Motor neuron (in vitro differentiated cells): ENCODE results near the gene ZFAND3. TPM values are rescaled to one million over a fixed set of nuclear protein-coding genes. Genes with fewer than 3 reads are reported as not detected.

Source experiments
- ATAC-seq, 8 experiments: fragments of 200-7000 bp; cut with Tn5 transposase; replicated peaks in 6 of 8; 2 replicates each; pipeline ENCODE4 v1.8.0; 2021; ENCODE audit warnings: mild to moderate bottlenecking in 8 of 8, moderate library complexity in 8 of 8
- H3K27ac ChIP-seq, 2 donors: fragments of 250-450 bp; sonication (Bioruptor Pico); 2 replicates each; pipeline ENCODE4 v1.9.0; 2021; ENCODE audit warnings: antibody characterized with exemption in 2 of 2, mild to moderate bottlenecking in 2 of 2, moderate library complexity in 1 of 2
- H3K4me1 ChIP-seq, 2 donors: fragments of 250-450 bp; sonication (Bioruptor Pico); replicated peaks in 1 of 2; 2 replicates each; pipeline ENCODE4 v1.6.1; 2021; ENCODE audit warnings: antibody characterized with exemption in 2 of 2, mild to moderate bottlenecking in 2 of 2, moderate library complexity in 1 of 2
- H3K4me3 ChIP-seq, 5 donors: fragments of 250-450 bp; sonication (Bioruptor Pico); 2 replicates each; pipeline ENCODE4 v1.9.0; 2021; ENCODE audit warnings: antibody characterized with exemption in 5 of 5, mild to moderate bottlenecking in 5 of 5, moderate library complexity in 4 of 5
- WGBS, 10 experiments: fragments of 450-650 bp; shearing (Covaris generic); methylation state at CpG; one replicate each; pipeline ENCODE4 v1.0.0; 2022; 5-methylcytosine and 5-hydroxymethylcytosine counted together
- in situ Hi-C, 9 experiments: fragments of 400-800 bp; cut with MboI; loops; one replicate each; pipeline ENCODE4 v1.15.0; 2021; ENCODE audit warnings: low sequenced_read_pairs in 9 of 9, low pct_unique_long_range_greater_than_20kb in 2 of 9; ENCODE audit not compliant: unreplicated experiment in 9 of 9
- total RNA-seq, 8 experiments: library from RNA; unstranded; fragments of 300-600 nt; gene quantifications; 2 replicates each; pipeline versions ENCODE4 v1.2.3 to v1.2.4, GENCODE V29; 2022

ZFAND3 gene
- total RNA-seq, 8 experiments from 2014 or later: 21.2 to 54.1 (median 39.2) TPM

- Histone ChIP-seq H3K4me3 (no peak overlapping the region), H3K4me1 (peaks cover 49 to 58% of the 10 kb centered on the region in 2 donors), H3K27ac (no peak overlapping the region)
- in situ Hi-C loops: no loop called here
- no peak for ATAC-seq
- WGBS, 10 experiments: 83 to 100% (median 83%) methylated on average over 1 of the region's 1 CpG; no CpG with 5 or more reads in 4 of the 10 experiments
Observed at GRCh38 chr6:38146734-38147027, 327.2 kb downstream of the ZFAND3 start.

- WGBS, 10 experiments: 86 to 100% (median 90%) methylated on average over 1 to 2 of the region's 2 CpGs; no CpG with 5 or more reads in 2 of the 10 experiments
Observed at GRCh38 chr6:38148606-38149005, 329.1 kb downstream of the ZFAND3 start.

GRCh38 chr6:38149531-38149930 lies 330.0 kb downstream of the ZFAND3 start:
- Histone ChIP-seq H3K27ac (peak overlapping the region; percentile 15 to 18), H3K4me3 (no peak overlapping the region), H3K4me1 (peaks cover 39 to 48% of the 10 kb centered on the region in 2 donors)
- in situ Hi-C loops: no loop called here
- WGBS, 10 experiments: 22 to 100% (median 63%) methylated on average over 1 to 2 of the region's 2 CpGs; no CpG with 5 or more reads in 6 of the 10 experiments
- ATAC-seq: peak in 6 of 8 experiments; percentile 24 to 90 (median 80)

More at GRCh38 chr6:38148606-38149005, 329.1 kb downstream of the ZFAND3 start:
- H3K27ac ChIP-seq: no peak overlapping the region
- no peak overlapping the region for H3K4me3 ChIP-seq
- no peak for ATAC-seq
- H3K4me1 ChIP-seq: peaks cover 41 to 51% of the 10 kb centered on the region in 2 donors
- in situ Hi-C loops: no loop called here

- no peak overlapping the region for H3K4me3 ChIP-seq
- no peak for ATAC-seq
- in situ Hi-C loops: no loop called here
- H3K27ac ChIP-seq: no peak overlapping the region
- H3K4me1 ChIP-seq: peaks cover 39 to 48% of the 10 kb centered on the region in 2 donors
- 87 to 100% (median 100%) methylated on average over 1 to 3 of the region's 3 CpGs; no CpG with 5 or more reads in 3 of the 10 experiments for WGBS, 10 experiments
Observed at GRCh38 chr6:38150021-38150420, 330.5 kb downstream of the ZFAND3 start.

GRCh38 chr6:38150681-38151296 lies 331.3 kb downstream of the ZFAND3 start:
- H3K4me1 ChIP-seq: peaks cover 39 to 48% of the 10 kb centered on the region in 2 donors
- no peak for ATAC-seq
- in situ Hi-C loops: no loop called here
- WGBS, 10 experiments: 75 to 100% (median 90%) methylated on average over 1 to 8 of the region's 11 CpGs; no CpG with 5 or more reads in 5 of the 10 experiments
- H3K4me3 ChIP-seq: no peak overlapping the region
- H3K27ac ChIP-seq: peak overlapping the region in 1 of 2 donors; percentile 17

- no peak overlapping the region for H3K4me3 ChIP-seq
- 80 to 100% (median 99%) methylated on average over 3 to 15 of the region's 22 CpGs; no CpG with 5 or more reads in 4 of the 10 experiments for WGBS, 10 experiments
- in situ Hi-C loops: no loop called here
- H3K27ac ChIP-seq: no peak overlapping the region
- ATAC-seq: no peak
- peaks cover 39 to 43% of the 10 kb centered on the region in 2 donors for H3K4me1 ChIP-seq
Observed at GRCh38 chr6:38151580-38152500, 332.3 kb downstream of the ZFAND3 start.

GRCh38 chr6:38152620-38153019 lies 333.1 kb downstream of the ZFAND3 start:
- no peak for ATAC-seq
- Histone ChIP-seq H3K4me3 (no peak overlapping the region), H3K4me1 (peaks cover 32 to 35% of the 10 kb centered on the region in 2 donors), H3K27ac (no peak overlapping the region)
- in situ Hi-C loops: no loop called here
- 90 to 100% (median 97%) methylated on average over 1 to 8 of the region's 8 CpGs; no CpG with 5 or more reads in 3 of the 10 experiments for WGBS, 10 experiments

- Histone ChIP-seq H3K4me1 (peaks cover 28 to 29% of the 10 kb centered on the region in 2 donors), H3K4me3 (no peak overlapping the region), H3K27ac (no peak overlapping the region)
- 84 to 100% (median 100%) methylated on average over 1 to 7 of the region's 23 CpGs; no CpG with 5 or more reads in 7 of the 10 experiments for WGBS, 10 experiments
- no peak for ATAC-seq
- in situ Hi-C loops: no loop called here
Observed at GRCh38 chr6:38153076-38153797, 333.7 kb downstream of the ZFAND3 start.

GRCh38 chr6:38153798-38154345 lies 334.3 kb downstream of the ZFAND3 start:
- in situ Hi-C loops: no loop called here
- 69 to 100% (median 80%) methylated on average over 1 to 2 of the region's 16 CpGs; no CpG with 5 or more reads in 7 of the 10 experiments for WGBS, 10 experiments
- ATAC-seq: no peak

GRCh38 chr6:38154731-38155130 lies 335.2 kb downstream of the ZFAND3 start:
- 94 to 97% methylated on average over 3 to 4 of the region's 8 CpGs; no CpG with 5 or more reads in 8 of the 10 experiments for WGBS, 10 experiments
- in situ Hi-C loops: no loop called here
- Histone ChIP-seq H3K4me3 (no peak overlapping the region), H3K4me1 (peaks cover 13 to 16% of the 10 kb centered on the region in 2 donors), H3K27ac (no peak overlapping the region)
- no peak for ATAC-seq

More at GRCh38 chr6:38153798-38154345, 334.3 kb downstream of the ZFAND3 start:
- Histone ChIP-seq H3K4me3 (no peak overlapping the region), H3K27ac (no peak overlapping the region), H3K4me1 (peaks cover 21 to 25% of the 10 kb centered on the region in 2 donors)

- in situ Hi-C loops: no loop called here
- H3K27ac ChIP-seq: no peak overlapping the region
- ATAC-seq: peak in 2 of 8 experiments; percentile 37 to 50
Observed at GRCh38 chr6:38155144-38155543, 335.6 kb downstream of the ZFAND3 start.

GRCh38 chr6:38155621-38156204 lies 336.2 kb downstream of the ZFAND3 start:
- WGBS, 10 experiments: 17 to 100% (median 83%) methylated on average over 1 to 3 of the region's 6 CpGs; no CpG with 5 or more reads in 2 of the 10 experiments
- no peak overlapping the region for H3K27ac ChIP-seq
- H3K4me3 ChIP-seq: no peak overlapping the region
- in situ Hi-C loops: no loop called here
- peaks cover 3 to 6% of the 10 kb centered on the region in 2 donors for H3K4me1 ChIP-seq
- ATAC-seq: peak in 2 of 8 experiments; percentile 17 to 18

More at GRCh38 chr6:38155144-38155543, 335.6 kb downstream of the ZFAND3 start:
- Histone ChIP-seq H3K4me3 (no peak overlapping the region), H3K4me1 (peaks cover 9 to 12% of the 10 kb centered on the region in 2 donors)
- 82 to 100% (median 95%) methylated on average over 2 to 5 of the region's 9 CpGs; no CpG with 5 or more reads in 5 of the 10 experiments for WGBS, 10 experiments
